ENCODE results near the gene SOS2.

DNA sequence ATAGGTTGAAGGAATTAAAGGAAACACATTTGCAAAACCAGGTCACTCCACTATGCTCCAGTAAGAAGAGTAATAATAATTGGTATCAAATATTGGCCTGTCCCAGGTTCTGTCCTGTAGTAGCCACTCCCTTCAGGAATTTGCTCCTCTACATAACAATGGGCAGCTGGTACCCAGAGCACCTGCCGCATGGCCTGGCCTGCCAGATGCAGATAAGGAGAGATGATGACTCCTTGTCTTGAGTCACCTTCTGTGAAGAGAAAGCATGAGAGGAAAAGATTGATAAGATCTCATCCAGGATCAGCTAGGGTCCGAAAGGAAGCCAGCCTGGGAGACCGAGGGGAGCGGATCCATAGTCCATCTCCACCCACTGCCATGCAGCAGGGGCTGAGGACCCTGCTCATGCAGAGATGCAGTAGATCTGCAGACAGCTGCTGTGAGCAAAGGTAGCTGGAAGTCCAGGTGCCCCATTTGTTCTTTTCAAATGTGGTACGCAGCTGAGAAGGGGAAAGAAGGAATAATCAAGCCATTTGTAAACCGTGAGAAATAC lies 139.3 kb downstream of the SOS2 start:
- TF ChIP-seq, protein P1, sequence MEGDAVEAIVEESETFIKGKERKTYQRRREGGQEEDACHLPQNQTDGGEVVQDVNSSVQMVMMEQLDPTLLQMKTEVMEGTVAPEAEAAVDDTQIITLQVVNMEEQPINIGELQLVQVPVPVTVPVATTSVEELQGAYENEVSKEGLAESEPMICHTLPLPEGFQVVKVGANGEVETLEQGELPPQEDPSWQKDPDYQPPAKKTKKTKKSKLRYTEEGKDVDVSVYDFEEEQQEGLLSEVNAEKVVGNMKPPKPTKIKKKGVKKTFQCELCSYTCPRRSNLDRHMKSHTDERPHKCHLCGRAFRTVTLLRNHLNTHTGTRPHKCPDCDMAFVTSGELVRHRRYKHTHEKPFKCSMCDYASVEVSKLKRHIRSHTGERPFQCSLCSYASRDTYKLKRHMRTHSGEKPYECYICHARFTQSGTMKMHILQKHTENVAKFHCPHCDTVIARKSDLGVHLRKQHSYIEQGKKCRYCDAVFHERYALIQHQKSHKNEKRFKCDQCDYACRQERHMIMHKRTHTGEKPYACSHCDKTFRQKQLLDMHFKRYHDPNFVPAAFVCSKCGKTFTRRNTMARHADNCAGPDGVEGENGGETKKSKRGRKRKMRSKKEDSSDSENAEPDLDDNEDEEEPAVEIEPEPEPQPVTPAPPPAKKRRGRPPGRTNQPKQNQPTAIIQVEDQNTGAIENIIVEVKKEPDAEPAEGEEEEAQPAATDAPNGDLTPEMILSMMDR (IDR thresholded peaks at IDR 0.05; ENCODE audit: low read length) = no peak
- TF ChIP-seq EZH2 (IDR thresholded peaks at IDR 0.05; ENCODE audit: borderline replicate concordance, low read length) = no peak
